GDM1 (cell line): ENCODE results near the gene SLC25A26.

ENCODE experiments used
- DNase-seq: peaks from one replicate; lab custom pipeline; 2025; lab: John Stamatoyannopoulos, UW

SLC25A26 gene

GRCh38 chr3:66326340-66326739 is 105.5 kb downstream of the SLC25A26 start:
- no peak for DNase-seq

GRCh38 chr3:66335671-66336070 is 114.9 kb downstream of the SLC25A26 start:
- no peak for DNase-seq

GRCh38 chr3:66336333-66336766 is 115.5 kb downstream of the SLC25A26 start:
- no peak for DNase-seq

GRCh38 chr3:66338927-66339326 is 118.1 kb downstream of the SLC25A26 start:
- DNase-seq: no peak

GRCh38 chr3:66342717-66343356 is 122.0 kb downstream of the SLC25A26 start:
- DNase-seq: no peak

GRCh38 chr3:66344391-66344811 is 123.6 kb downstream of the SLC25A26 start:
- no peak for DNase-seq

GRCh38 chr3:66344848-66345578 is 124.2 kb downstream of the SLC25A26 start:
- no peak for DNase-seq

- DNase-seq: no peak
These were observed 127.9 kb downstream of the SLC25A26 start for GRCh38 chr3:66348704-66349103.

- DNase-seq: no peak
These were observed 129.8 kb downstream of the SLC25A26 start for GRCh38 chr3:66350601-66351000.

- no peak for DNase-seq
These were observed 132.2 kb downstream of the SLC25A26 start for GRCh38 chr3:66353039-66353438.

GRCh38 chr3:66353530-66353929 is 132.7 kb downstream of the SLC25A26 start:
- DNase-seq: no peak

- DNase-seq: no peak
These were observed 133.2 kb downstream of the SLC25A26 start for GRCh38 chr3:66354001-66354400.

GRCh38 chr3:66355394-66355793 is 134.6 kb downstream of the SLC25A26 start:
- DNase-seq: no peak

- DNase-seq: no peak
These were observed 135.2 kb downstream of the SLC25A26 start for GRCh38 chr3:66355997-66356396.

GRCh38 chr3:66361356-66361755 is 140.6 kb downstream of the SLC25A26 start:
- no peak for DNase-seq

GRCh38 chr3:66362541-66362941 is 141.7 kb downstream of the SLC25A26 start:
- no peak for DNase-seq

- no peak for DNase-seq
These were observed 142.3 kb downstream of the SLC25A26 start for GRCh38 chr3:66363148-66363547.

- DNase-seq: no peak
These were observed 144.3 kb downstream of the SLC25A26 start for GRCh38 chr3:66365080-66365479.

- no peak for DNase-seq
These were observed 145.9 kb downstream of the SLC25A26 start for GRCh38 chr3:66366747-66367146.

- no peak for DNase-seq
These were observed 147.2 kb downstream of the SLC25A26 start for GRCh38 chr3:66367979-66368378.

GRCh38 chr3:66370179-66370578 is 149.4 kb downstream of the SLC25A26 start:
- no peak for DNase-seq

- no peak for DNase-seq
These were observed 150.6 kb downstream of the SLC25A26 start for GRCh38 chr3:66371432-66371831.

- DNase-seq: no peak
These were observed 152.0 kb downstream of the SLC25A26 start for GRCh38 chr3:66372681-66373350.
